ENCODE results near the gene WWOX. TPM values are rescaled to one million over a fixed set of nuclear protein-coding genes. Genes with fewer than 3 reads are reported as not detected.

WWOX gene
- total and polyA plus RNA-seq, 2 of the 13 experiments (the other 11 are each of a cell fraction or from before 2014, with no cell fraction given) = 9.1 to 37.4 TPM

DNA sequence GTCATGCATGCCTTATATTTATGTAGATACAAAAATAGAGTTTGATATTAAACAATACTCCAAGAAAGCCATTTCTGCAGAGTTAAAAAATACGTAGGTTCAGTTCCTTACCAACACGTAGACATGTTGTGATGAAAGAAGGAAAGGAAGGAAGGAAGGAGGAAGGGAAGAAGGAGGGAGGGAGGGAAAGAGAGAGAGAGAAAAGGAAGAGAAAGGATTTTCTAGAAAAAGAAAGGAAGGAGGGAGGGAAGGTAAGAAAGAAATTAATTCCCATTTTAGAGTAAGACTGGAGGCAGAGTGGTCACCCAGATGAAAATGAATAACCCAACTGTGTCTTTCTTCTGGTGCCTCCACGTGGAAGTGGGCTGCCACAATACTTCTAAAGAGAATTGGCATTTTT is 652.1 kb downstream of the WWOX start:
- no peak overlapping the region for H3K27ac ChIP-seq (ENCODE audit: extremely low read length, insufficient read depth, low read length)
- no peak overlapping the region for H3K4me3 ChIP-seq (replicated peaks in 1 of 3; ENCODE audit: insufficient read depth in 1 of 3, low read depth in 2 of 3, low read length in 3 of 3)
- no peaks in the 10 kb centered on the region for H3K79me2 ChIP-seq (ENCODE audit: insufficient read depth, low read length)
- ATAC-seq (no peak), FAIRE-seq (no peak), DNase-seq (ENCODE audit: low spot score) (no peak)
- H3K4me2 ChIP-seq (ENCODE audit: low read depth, low read length) = no peak overlapping the region
- no peaks in the 10 kb centered on the region for H3K27me3 ChIP-seq (ENCODE audit: control insufficient read depth in 1 of 2, insufficient read depth in 2 of 2, low read length in 2 of 2)
- H4K20me1 ChIP-seq (ENCODE audit: insufficient read depth, low read length) = no peaks in the 10 kb centered on the region
- CTCF ChIA-PET (ENCODE audit: low intra/inter-chr PET ratio, low total read pairs) = no interaction called here
- BruUV-seq (replicated peaks) = no TSS peak
- POLR2A ChIA-PET = no interaction called here
- no peak overlapping the region for H2AFZ ChIP-seq (ENCODE audit: low read length)
- no peaks in the 10 kb centered on the region for H3K36me3 ChIP-seq (replicated peaks in 1 of 2; ENCODE audit: control insufficient read depth in 1 of 2, insufficient read depth in 2 of 2, low read length in 2 of 2)
- H3K4me1 ChIP-seq (ENCODE audit: insufficient read depth, low read length) = peaks cover 16% of the 10 kb centered on the region
- intact Hi-C loops (cut with micrococcal nuclease; ENCODE audit: unreplicated experiment) (no loop called here), in situ Hi-C loops (cut with HindIII; ENCODE audit: extremely low pct_ligation_motif_present, low pct_unique_long_range_greater_than_20kb) (loop anchor here (25.0 kb wide), 1 partner anchor 639 kb away; no protein-coding TSS in a partner anchor)
- WGBS (ENCODE audit: low lambda C conversion rate) = 96% methylated on average over 3 of the region's 3 CpGs
- no peak overlapping the region for H3K9ac ChIP-seq (ENCODE audit: insufficient read depth, low read depth, low read length)
- H3K9me3 ChIP-seq (ENCODE audit: low read length) = no peaks in the 10 kb centered on the region
- TF ChIP-seq ZNF101 (CRISPR knock-in tag; IDR thresholded peaks at IDR 0.05; ENCODE audit: borderline replicate concordance, low read depth) = no peak
- TF ChIP-seq, protein P1, sequence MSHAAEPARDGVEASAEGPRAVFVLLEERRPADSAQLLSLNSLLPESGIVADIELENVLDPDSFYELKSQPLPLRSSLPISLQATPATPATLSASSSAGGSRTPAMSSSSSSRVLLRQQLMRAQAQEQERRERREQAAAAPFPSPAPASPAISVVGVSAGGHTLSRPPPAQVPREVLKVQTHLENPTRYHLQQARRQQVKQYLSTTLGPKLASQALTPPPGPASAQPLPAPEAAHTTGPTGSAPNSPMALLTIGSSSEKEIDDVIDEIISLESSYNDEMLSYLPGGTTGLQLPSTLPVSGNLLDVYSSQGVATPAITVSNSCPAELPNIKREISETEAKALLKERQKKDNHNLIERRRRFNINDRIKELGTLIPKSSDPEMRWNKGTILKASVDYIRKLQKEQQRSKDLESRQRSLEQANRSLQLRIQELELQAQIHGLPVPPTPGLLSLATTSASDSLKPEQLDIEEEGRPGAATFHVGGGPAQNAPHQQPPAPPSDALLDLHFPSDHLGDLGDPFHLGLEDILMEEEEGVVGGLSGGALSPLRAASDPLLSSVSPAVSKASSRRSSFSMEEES (CRISPR knock-in tag; IDR thresholded peaks at IDR 0.05) = no peak
- no peak for TF ChIP-seq ZSCAN31 (CRISPR knock-in tag; IDR thresholded peaks at IDR 0.05; ENCODE audit: low read depth)
- TF ChIP-seq RBFOX2 (IDR thresholded peaks at IDR 0.05; ENCODE audit: low read depth, low read length) = no peak
- no peak for TF ChIP-seq CAMTA2 (CRISPR knock-in tag; IDR thresholded peaks at IDR 0.05; ENCODE audit: borderline replicate concordance)
- TF ChIP-seq, protein P2, sequence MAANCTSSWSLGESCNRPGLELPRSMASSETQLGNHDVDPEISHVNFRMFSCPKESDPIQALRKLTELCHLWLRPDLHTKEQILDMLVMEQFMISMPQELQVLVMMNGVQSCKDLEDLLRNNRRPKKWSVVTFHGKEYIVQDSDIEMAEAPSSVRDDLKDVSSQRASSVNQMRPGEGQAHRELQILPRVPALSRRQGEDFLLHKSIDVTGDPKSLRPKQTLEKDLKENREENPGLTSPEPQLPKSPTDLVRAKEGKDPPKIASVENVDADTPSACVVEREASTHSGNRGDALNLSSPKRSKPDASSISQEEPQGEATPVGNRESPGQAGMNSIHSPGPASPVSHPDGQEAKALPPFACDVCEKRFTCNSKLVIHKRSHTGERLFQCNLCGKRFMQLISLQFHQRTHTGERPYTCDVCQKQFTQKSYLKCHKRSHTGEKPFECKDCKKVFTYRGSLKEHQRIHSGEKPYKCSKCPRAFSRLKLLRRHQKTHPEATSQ (CRISPR knock-in tag; IDR thresholded peaks at IDR 0.05; ENCODE audit: borderline replicate concordance) = no peak
- no peak for TF ChIP-seq YEATS4 (CRISPR knock-in tag; IDR thresholded peaks at IDR 0.05; ENCODE audit: borderline replicate concordance)
- TF ChIP-seq, protein P3, sequence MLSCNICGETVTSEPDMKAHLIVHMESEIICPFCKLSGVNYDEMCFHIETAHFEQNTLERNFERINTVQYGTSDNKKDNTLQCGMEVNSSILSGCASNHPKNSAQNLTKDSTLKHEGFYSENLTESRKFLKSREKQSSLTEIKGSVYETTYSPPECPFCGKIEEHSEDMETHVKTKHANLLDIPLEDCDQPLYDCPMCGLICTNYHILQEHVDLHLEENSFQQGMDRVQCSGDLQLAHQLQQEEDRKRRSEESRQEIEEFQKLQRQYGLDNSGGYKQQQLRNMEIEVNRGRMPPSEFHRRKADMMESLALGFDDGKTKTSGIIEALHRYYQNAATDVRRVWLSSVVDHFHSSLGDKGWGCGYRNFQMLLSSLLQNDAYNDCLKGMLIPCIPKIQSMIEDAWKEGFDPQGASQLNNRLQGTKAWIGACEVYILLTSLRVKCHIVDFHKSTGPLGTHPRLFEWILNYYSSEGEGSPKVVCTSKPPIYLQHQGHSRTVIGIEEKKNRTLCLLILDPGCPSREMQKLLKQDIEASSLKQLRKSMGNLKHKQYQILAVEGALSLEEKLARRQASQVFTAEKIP (CRISPR knock-in tag; IDR thresholded peaks at IDR 0.05; ENCODE audit: borderline replicate concordance) = no peak
- TF ChIP-seq, protein P4, sequence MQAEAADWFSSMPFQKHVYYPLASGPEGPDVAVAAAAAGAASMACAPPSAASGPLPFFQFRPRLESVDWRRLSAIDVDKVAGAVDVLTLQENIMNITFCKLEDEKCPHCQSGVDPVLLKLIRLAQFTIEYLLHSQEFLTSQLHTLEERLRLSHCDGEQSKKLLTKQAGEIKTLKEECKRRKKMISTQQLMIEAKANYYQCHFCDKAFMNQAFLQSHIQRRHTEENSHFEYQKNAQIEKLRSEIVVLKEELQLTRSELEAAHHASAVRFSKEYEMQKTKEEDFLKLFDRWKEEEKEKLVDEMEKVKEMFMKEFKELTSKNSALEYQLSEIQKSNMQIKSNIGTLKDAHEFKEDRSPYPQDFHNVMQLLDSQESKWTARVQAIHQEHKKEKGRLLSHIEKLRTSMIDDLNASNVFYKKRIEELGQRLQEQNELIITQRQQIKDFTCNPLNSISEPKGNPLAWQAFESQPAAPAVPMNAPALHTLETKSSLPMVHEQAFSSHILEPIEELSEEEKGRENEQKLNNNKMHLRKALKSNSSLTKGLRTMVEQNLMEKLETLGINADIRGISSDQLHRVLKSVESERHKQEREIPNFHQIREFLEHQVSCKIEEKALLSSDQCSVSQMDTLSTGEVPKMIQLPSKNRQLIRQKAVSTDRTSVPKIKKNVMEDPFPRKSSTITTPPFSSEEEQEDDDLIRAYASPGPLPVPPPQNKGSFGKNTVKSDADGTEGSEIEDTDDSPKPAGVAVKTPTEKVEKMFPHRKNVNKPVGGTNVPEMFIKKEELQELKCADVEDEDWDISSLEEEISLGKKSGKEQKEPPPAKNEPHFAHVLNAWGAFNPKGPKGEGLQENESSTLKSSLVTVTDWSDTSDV (CRISPR knock-in tag; IDR thresholded peaks at IDR 0.05) = no peak
- TF ChIP-seq, protein P5, sequence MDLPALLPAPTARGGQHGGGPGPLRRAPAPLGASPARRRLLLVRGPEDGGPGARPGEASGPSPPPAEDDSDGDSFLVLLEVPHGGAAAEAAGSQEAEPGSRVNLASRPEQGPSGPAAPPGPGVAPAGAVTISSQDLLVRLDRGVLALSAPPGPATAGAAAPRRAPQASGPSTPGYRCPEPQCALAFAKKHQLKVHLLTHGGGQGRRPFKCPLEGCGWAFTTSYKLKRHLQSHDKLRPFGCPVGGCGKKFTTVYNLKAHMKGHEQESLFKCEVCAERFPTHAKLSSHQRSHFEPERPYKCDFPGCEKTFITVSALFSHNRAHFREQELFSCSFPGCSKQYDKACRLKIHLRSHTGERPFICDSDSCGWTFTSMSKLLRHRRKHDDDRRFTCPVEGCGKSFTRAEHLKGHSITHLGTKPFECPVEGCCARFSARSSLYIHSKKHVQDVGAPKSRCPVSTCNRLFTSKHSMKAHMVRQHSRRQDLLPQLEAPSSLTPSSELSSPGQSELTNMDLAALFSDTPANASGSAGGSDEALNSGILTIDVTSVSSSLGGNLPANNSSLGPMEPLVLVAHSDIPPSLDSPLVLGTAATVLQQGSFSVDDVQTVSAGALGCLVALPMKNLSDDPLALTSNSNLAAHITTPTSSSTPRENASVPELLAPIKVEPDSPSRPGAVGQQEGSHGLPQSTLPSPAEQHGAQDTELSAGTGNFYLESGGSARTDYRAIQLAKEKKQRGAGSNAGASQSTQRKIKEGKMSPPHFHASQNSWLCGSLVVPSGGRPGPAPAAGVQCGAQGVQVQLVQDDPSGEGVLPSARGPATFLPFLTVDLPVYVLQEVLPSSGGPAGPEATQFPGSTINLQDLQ (CRISPR knock-in tag; IDR thresholded peaks at IDR 0.05) = no peak
- TF ChIP-seq FOXM1 (CRISPR knock-in tag; IDR thresholded peaks at IDR 0.05) = no peak
- no peak for TF ChIP-seq SNRNP70 (IDR thresholded peaks at IDR 0.05; ENCODE audit: low read depth, low read length)
- no peak for TF ChIP-seq ZSCAN12 (CRISPR knock-in tag; IDR thresholded peaks at IDR 0.05)
- TF ChIP-seq MEF2D (CRISPR knock-in tag; IDR thresholded peaks at IDR 0.05) = no peak
- no peak for TF ChIP-seq MTF2 (CRISPR knock-in tag; IDR thresholded peaks at IDR 0.05; ENCODE audit: borderline replicate concordance)
